ENCODE measurements around the gene WTAP.
"Not testable (repeated sequence)": the region's sequence is repeated elsewhere in the genome, so short reads cannot be mapped to it uniquely, and the experiment has no call there.

The WTAP gene

GRCh38 chr6:159729598-159730331 is 2.5 kb downstream of the WTAP start:
- no peak for DNase-seq

- no peak for DNase-seq
These were observed 3.0 kb downstream of the WTAP start for GRCh38 chr6:159730332-159730676.

- not testable (repeated sequence) for DNase-seq
These were observed 5.2 kb downstream of the WTAP start for GRCh38 chr6:159732550-159732949.

- not testable (repeated sequence) for DNase-seq
These were observed 6.1 kb downstream of the WTAP start for GRCh38 chr6:159733395-159733794.

- no peak for DNase-seq
These were observed 9.6 kb downstream of the WTAP start for GRCh38 chr6:159736908-159737307.

GRCh38 chr6:159739341-159739740 is 12.0 kb downstream of the WTAP start:
- no peak for DNase-seq

- no peak for DNase-seq
These were observed 14.9 kb downstream of the WTAP start for GRCh38 chr6:159742165-159742564.

GRCh38 chr6:159745081-159745480 is 17.8 kb downstream of the WTAP start:
- no peak for DNase-seq

GRCh38 chr6:159746759-159747158 is 19.5 kb downstream of the WTAP start:
- no peak for DNase-seq

- DNase-seq = not testable (repeated sequence)
These were observed 20.8 kb downstream of the WTAP start for GRCh38 chr6:159748127-159748526.

GRCh38 chr6:159751448-159751847 is 24.1 kb downstream of the WTAP start:
- DNase-seq = no peak

GRCh38 chr6:159753081-159753872 is 26.0 kb downstream of the WTAP start:
- DNase-seq = no peak

- DNase-seq = no peak
These were observed 27.1 kb downstream of the WTAP start for GRCh38 chr6:159754401-159754800.

- no peak for DNase-seq
These were observed 27.9 kb downstream of the WTAP start for GRCh38 chr6:159754959-159755914.

- DNase-seq = no peak
These were observed 29.2 kb downstream of the WTAP start for GRCh38 chr6:159756508-159756907.

- no peak for DNase-seq
These were observed 31.0 kb downstream of the WTAP start for GRCh38 chr6:159758031-159759001.

GRCh38 chr6:159759645-159760044 is 32.3 kb downstream of the WTAP start:
- no peak for DNase-seq

- DNase-seq = no peak
These were observed 33.3 kb downstream of the WTAP start for GRCh38 chr6:159760602-159761057.

GRCh38 chr6:159761129-159761872 is 34.0 kb downstream of the WTAP start:
- no peak for DNase-seq

- peak; percentile 92 for DNase-seq
These were observed 34.8 kb downstream of the WTAP start, which contains the start of gene ACAT2 for GRCh38 chr6:159761873-159762680. Gene ACAT2, plus strand, starts transcription at chr6:159762045. Its CDS starts 43 bp downstream, at chr6:159762088.
